ENCODE data around the gene EPB41L1. TPM values are rescaled to one million over a fixed set of nuclear protein-coding genes. Genes with fewer than 3 reads are reported as not detected.

Gene EPB41L1
- total RNA-seq, 2 donors from 2014 or later = 32.3 to 36.7 TPM

DNA sequence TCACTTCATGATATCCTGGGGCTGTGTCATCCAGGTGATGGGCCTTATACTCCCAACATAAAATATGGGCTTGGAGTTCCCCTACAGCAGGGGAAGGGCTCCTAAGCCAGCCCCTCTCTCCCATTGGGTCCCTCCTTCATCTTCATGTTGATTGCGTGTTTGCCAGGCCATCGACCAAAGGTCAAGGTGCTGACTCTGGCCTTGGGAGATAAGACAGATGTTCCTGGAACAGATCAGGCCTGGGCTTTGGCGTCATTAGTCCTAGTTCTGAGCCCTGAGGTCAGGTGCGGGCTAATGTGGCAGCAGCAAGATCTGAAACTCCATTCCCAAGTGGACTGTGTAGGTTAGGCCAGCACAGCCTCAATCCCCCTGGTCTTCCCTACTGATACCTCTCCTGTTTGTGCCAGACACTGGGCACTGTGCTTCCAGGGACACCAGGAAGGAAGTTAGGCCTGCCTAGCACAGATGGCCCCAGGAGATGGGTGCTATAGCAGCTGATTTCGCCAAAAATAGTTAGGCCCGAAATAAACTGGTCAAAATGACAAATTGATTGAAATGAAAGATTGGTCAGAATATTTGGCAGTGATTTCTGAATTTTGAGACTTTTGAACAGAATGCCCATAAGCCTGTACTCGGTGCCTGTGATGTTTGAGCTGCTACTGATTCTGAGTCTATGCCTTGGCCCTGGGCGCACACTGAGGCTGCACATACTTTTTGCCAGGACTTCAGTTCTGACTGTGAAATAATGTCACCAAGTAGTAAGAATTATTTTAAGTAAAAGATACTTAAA lies 28.8 kb downstream of the EPB41L1 start:
- Histone ChIP-seq H3K27ac (ENCODE audit: low read depth, low read length) (no peak overlapping the region), H3K4me3 (ENCODE audit: low read length) (no peak overlapping the region), H3K27me3 (ENCODE audit: control insufficient read depth, insufficient read depth, low read length, poor library complexity, severe bottlenecking) (no peaks in the 10 kb centered on the region), H3K9me3 (ENCODE audit: control insufficient read depth, low read length) (no peaks in the 10 kb centered on the region), H3K36me3 (ENCODE audit: control insufficient read depth, insufficient read depth, low read length) (peaks cover 6% of the 10 kb centered on the region), H3K9ac (ENCODE audit: extremely low read depth, low read length, poor library complexity, severe bottlenecking) (no peak overlapping the region), H3K4me1 (ENCODE audit: control insufficient read depth, insufficient read depth, low read length) (no peaks in the 10 kb centered on the region)
- H3K4me3 Mint-ChIP-seq = no peak overlapping the region
- H3K36me3 Mint-ChIP-seq (ENCODE audit: low read depth) = peaks cover 8% of the 10 kb centered on the region
- DNase-seq = no peak
- 93 to 94% methylated on average over 5 to 8 of the region's 8 CpGs for WGBS, 2 experiments (ENCODE audit: insufficient coverage in 1 of 2, insufficient read length in 1 of 2)
- H3K27ac Mint-ChIP-seq = no peak overlapping the region
- no peaks in the 10 kb centered on the region for H3K9me3 Mint-ChIP-seq
- H3K4me1 Mint-ChIP-seq = no peaks in the 10 kb centered on the region
- no peaks in the 10 kb centered on the region for H3K27me3 Mint-ChIP-seq (ENCODE audit: insufficient read depth)
- TF ChIP-seq, protein P1, sequence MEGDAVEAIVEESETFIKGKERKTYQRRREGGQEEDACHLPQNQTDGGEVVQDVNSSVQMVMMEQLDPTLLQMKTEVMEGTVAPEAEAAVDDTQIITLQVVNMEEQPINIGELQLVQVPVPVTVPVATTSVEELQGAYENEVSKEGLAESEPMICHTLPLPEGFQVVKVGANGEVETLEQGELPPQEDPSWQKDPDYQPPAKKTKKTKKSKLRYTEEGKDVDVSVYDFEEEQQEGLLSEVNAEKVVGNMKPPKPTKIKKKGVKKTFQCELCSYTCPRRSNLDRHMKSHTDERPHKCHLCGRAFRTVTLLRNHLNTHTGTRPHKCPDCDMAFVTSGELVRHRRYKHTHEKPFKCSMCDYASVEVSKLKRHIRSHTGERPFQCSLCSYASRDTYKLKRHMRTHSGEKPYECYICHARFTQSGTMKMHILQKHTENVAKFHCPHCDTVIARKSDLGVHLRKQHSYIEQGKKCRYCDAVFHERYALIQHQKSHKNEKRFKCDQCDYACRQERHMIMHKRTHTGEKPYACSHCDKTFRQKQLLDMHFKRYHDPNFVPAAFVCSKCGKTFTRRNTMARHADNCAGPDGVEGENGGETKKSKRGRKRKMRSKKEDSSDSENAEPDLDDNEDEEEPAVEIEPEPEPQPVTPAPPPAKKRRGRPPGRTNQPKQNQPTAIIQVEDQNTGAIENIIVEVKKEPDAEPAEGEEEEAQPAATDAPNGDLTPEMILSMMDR (conservative IDR thresholded peaks at IDR 0.05) = no peak

DNA sequence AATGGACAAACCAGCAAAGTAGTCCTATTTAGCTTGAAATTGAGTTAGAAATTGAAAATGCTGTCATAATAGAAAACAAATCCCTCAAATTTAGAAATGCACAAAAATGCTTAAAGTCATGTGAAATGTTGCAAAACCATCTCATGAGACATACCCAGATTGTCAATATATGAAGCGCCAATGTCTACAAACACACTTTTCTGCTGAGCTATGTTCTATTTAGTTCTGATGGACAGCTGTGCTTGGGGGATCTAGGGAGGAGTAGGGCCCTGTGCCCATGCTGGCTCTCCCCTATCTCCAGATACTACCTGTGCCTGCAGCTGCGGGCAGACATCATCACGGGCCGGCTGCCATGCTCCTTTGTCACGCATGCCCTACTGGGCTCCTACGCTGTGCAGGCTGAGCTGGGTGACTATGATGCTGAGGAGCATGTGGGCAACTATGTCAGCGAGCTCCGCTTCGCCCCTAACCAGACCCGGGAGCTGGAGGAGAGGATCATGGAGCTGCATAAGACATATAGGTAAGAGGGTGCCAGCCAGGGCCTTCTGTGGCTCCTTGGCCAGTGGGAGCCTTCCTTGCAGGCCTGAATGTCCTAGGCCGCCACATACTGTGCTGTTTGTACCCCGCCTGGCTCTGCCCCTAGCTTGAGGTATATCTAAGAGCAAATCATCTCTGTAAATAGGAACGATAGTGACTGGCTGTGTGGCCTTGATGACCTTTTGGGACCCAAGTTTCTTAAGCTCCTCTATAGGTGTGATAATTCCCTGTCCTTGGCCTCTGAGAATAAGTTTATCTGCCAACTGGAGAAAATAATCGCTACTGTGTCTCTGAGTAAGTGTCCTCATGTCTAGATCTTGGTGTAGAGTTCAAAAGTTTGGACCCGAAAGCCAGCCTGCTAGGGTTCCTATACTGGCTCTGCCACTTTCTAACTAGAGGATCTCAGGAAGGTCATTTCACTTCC lies 30.6 kb downstream of the EPB41L1 start:
- no peaks in the 10 kb centered on the region for H3K9me3 ChIP-seq (ENCODE audit: control insufficient read depth, low read length)
- no peak overlapping the region for H3K4me3 Mint-ChIP-seq
- no peaks in the 10 kb centered on the region for H3K4me1 ChIP-seq (ENCODE audit: control insufficient read depth, insufficient read depth, low read length)
- no peak overlapping the region for H3K4me3 ChIP-seq (ENCODE audit: low read length)
- H3K27me3 Mint-ChIP-seq (ENCODE audit: insufficient read depth) = no peaks in the 10 kb centered on the region
- 93 to 99% methylated on average over 10 to 15 of the region's 15 CpGs for WGBS, 2 experiments (ENCODE audit: insufficient coverage in 1 of 2, insufficient read length in 1 of 2)
- no peaks in the 10 kb centered on the region for H3K9me3 Mint-ChIP-seq
- no peak overlapping the region for H3K27ac Mint-ChIP-seq
- no peak for DNase-seq
- peaks cover 6% of the 10 kb centered on the region for H3K36me3 ChIP-seq (ENCODE audit: control insufficient read depth, insufficient read depth, low read length)
- no peaks in the 10 kb centered on the region for H3K4me1 Mint-ChIP-seq
- H3K27ac ChIP-seq (ENCODE audit: low read depth, low read length) = no peak overlapping the region
- peaks cover 10% of the 10 kb centered on the region for H3K36me3 Mint-ChIP-seq (ENCODE audit: low read depth)
- TF ChIP-seq, protein P1 (conservative IDR thresholded peaks at IDR 0.05) = no peak
- H3K27me3 ChIP-seq (ENCODE audit: control insufficient read depth, insufficient read depth, low read length, poor library complexity, severe bottlenecking) = no peaks in the 10 kb centered on the region
- no peak overlapping the region for H3K9ac ChIP-seq (ENCODE audit: extremely low read depth, low read length, poor library complexity, severe bottlenecking)

DNA sequence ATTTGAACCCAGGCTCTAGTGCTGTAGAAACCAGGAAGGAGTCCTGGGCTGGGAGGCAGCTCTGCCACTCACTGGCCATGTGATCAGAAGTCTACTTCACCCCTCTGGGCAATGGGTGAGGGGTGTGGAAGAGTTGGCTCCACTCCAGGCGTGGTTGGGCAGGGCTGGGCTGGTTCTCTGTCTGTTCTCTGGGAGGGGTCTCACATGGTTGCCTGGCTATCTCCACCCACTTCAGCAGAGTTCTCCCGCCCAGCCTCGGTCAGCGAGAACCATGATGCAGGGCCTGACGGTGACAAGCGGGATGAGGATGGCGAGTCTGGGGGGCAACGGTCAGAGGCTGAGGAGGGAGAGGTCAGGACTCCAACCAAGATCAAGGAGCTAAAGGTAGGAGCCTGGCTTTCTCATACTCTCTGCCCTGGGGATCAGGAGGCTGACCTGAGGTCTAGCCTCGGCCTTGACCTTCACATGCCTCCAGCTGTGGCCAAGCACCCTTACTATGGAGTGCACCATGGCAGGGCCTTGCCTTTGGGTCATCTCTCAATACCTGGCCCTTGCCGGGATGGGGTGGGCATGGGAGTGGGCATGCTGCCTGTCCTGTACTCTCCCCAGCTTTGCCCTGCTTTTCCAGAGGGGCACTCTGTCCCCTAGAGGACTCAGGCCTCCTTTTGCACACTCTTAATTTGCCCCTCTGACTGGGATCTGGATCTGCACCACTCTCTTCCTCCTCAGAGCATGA lies 39.6 kb downstream of the EPB41L1 start:
- Histone ChIP-seq H3K9me3 (ENCODE audit: control insufficient read depth, low read length) (no peaks in the 10 kb centered on the region), H3K27me3 (ENCODE audit: control insufficient read depth, insufficient read depth, low read length, poor library complexity, severe bottlenecking) (no peaks in the 10 kb centered on the region), H3K4me3 (ENCODE audit: low read length) (no peak overlapping the region), H3K36me3 (ENCODE audit: control insufficient read depth, insufficient read depth, low read length) (no peaks in the 10 kb centered on the region), H3K9ac (ENCODE audit: extremely low read depth, low read length, poor library complexity, severe bottlenecking) (no peak overlapping the region), H3K27ac (ENCODE audit: low read depth, low read length) (no peak overlapping the region), H3K4me1 (ENCODE audit: control insufficient read depth, insufficient read depth, low read length) (no peaks in the 10 kb centered on the region)
- Mint-ChIP-seq H3K9me3 (no peaks in the 10 kb centered on the region), H3K4me1 (no peaks in the 10 kb centered on the region), H3K4me3 (no peak overlapping the region), H3K36me3 (ENCODE audit: low read depth) (peaks cover 8% of the 10 kb centered on the region), H3K27ac (no peak overlapping the region), H3K27me3 (ENCODE audit: insufficient read depth) (no peaks in the 10 kb centered on the region)
- DNase-seq = no peak
- TF ChIP-seq, protein P1 (conservative IDR thresholded peaks at IDR 0.05) = no peak
- 78 to 92% methylated on average over 4 to 10 of the region's 10 CpGs for WGBS, 2 experiments (ENCODE audit: insufficient coverage in 1 of 2, insufficient read length in 1 of 2)
